ENCODE measurements around the gene UPK1A. TPM values are rescaled to one million over a fixed set of nuclear protein-coding genes. Genes with fewer than 3 reads are reported as not detected.

UPK1A gene
- total and polyA plus RNA-seq, 8 donors = 0.16 TPM; not detected in 7

DNA sequence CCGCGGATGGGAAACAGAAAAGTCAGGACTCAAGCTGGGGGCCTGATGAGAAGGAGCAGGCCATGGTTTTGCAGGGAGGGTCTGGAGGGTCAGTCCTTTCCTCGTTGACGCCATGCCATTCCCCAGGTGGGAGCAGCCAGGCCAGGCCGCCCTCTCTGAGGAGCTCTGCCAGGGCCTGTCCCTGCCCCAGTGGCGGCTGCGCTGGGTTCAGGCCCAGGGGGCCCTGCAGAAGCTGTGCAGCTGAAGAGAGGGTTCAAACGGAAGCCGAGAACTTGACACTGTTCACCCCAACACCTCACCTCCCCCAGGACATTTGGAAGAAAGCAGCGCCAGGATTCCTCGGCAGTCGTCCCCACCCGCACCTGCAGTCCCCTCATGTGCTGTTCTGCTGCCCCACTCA is 43.6 kb upstream of the UPK1A start:
- Histone ChIP-seq H3K27me3 (no peaks in the 10 kb centered on the region), H3K4me1 (no peaks in the 10 kb centered on the region), H3K36me3 (no peaks in the 10 kb centered on the region), H3K9me3 (no peaks in the 10 kb centered on the region), H3K4me3 (no peak overlapping the region), H3K27ac (no peak overlapping the region)
- TF ChIP-seq, protein P1, sequence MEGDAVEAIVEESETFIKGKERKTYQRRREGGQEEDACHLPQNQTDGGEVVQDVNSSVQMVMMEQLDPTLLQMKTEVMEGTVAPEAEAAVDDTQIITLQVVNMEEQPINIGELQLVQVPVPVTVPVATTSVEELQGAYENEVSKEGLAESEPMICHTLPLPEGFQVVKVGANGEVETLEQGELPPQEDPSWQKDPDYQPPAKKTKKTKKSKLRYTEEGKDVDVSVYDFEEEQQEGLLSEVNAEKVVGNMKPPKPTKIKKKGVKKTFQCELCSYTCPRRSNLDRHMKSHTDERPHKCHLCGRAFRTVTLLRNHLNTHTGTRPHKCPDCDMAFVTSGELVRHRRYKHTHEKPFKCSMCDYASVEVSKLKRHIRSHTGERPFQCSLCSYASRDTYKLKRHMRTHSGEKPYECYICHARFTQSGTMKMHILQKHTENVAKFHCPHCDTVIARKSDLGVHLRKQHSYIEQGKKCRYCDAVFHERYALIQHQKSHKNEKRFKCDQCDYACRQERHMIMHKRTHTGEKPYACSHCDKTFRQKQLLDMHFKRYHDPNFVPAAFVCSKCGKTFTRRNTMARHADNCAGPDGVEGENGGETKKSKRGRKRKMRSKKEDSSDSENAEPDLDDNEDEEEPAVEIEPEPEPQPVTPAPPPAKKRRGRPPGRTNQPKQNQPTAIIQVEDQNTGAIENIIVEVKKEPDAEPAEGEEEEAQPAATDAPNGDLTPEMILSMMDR (IDR thresholded peaks at IDR 0.05) = no peak
- 87 to 94% methylated on average over 11 to 13 of the region's 13 CpGs for WGBS, 2 donors
- ATAC-seq (no peak), FAIRE-seq (no peak), DNase-seq (no peak)
- intact Hi-C loops (cut with DNase I) = no loop called here

DNA sequence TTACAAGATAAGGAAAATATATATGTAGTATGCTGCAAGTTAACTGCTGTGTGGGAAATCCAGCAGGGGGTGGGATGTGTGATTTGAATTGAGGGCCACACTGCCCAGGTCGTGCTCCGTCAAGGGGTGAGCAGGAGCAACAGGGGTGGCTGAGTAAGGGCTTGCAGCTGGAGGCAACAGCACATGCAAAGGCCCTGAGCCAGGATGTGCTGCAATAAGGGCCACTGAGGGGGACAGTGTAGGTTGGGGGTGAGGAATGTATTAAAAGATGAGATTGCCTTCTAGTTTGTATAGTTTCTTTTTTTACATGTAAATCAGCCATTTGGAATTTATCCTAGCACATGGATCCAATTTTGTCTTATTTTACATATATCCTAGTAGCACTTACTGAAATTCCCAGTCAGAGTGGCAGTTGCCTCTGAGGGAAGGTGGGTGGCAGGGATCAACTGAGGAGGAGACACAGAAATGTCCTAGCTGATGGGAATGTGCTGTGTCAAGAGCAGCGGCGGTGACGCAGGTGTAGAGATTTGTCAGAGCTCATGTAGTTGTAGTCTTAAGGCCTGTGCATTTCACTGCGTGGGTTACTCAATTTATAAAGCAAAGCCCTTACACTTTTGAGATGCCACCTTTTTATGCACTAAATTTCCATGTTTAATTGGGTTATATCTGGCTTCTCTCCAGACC is 42.8 kb upstream of the UPK1A start:
- no peak for FAIRE-seq

DNA sequence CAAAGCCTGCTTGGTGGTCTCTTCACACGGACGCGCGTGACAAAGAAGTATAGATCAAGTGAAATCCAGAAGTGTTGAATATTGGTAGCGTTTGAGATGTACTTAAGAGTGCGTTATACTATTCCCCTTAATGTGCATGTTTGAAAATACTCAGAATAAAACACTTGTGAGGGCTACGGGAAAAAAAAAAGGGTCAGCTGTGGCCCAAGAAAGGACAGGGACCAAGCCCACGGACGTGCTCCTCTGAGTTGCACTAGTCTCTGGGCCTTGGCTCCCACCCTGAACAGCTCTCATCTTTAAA is 38.1 kb upstream of the UPK1A start:
- Histone ChIP-seq H3K27ac (peak overlapping the region; percentile 68 to 89 (median 80)), H3K27me3 (no peaks in the 10 kb centered on the region), H3K36me3 (peaks cover 0 to 28% (median 9%) of the 10 kb centered on the region in 3 donors), H3K9me3 (no peaks in the 10 kb centered on the region), H3K4me1 (peaks cover 5 to 13% (median 7%) of the 10 kb centered on the region in 3 donors), H3K4me3 (peak overlapping the region; percentile 89 to 98 (median 94))
- WGBS, 2 donors = 5% methylated on average over 9 of the region's 9 CpGs
- ATAC-seq (no peak), DNase-seq (no peak), FAIRE-seq (no peak)
- TF ChIP-seq, protein P1 (IDR thresholded peaks at IDR 0.05) = no peak
- intact Hi-C loops (cut with DNase I) = no loop called here

More for the DNA sequence above, 42.8 kb upstream of the UPK1A start:
- 85% methylated on average over 6 of the region's 6 CpGs for WGBS, 2 donors
- intact Hi-C loops (cut with DNase I) = no loop called here
- Histone ChIP-seq H3K4me1 (no peaks in the 10 kb centered on the region), H3K9me3 (no peaks in the 10 kb centered on the region), H3K27me3 (no peaks in the 10 kb centered on the region), H3K36me3 (no peaks in the 10 kb centered on the region), H3K27ac (no peak overlapping the region), H3K4me3 (no peak overlapping the region)
- no peak for DNase-seq
- TF ChIP-seq, protein P1 (IDR thresholded peaks at IDR 0.05) = no peak
- no peak for ATAC-seq

DNA sequence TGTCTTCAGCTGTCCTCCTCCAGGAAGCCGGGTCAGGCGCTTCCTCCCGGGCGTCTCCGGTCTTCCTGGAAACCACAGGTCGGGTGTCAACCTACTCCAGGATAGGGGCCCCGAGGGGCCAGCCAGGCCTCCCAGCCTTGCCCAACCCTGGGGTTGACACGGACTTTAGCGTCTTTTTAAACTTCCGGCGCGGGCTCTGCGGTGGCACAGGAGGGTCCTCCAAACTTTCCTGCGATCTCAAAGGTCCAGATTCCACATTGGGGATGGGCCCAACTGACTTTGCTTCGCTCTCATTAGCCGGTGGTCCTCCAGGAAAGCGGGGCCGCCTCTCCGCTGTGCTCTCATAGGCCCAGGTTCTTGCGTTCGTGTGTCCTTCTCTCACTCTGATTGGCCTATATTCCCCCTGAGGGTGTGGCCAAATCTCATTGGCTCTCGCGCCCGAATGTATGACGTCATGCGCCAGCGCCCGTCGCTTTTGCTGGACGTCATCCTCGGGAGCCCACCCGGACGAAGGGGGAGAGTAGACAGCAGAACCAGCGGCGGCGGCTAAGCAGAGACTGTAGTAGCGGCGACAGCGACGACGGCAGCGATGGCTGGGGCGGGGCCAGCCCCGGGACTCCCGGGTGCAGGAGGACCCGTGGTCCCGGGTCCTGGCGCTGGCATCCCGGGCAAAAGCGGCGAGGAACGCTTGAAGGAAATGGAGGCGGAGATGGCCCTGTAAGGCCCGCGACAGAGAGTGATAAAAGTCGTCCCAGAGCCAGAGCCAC is 37.6 kb upstream of the UPK1A start, which contains the start of gene RBM42:
RBM42 (plus strand) TSS at position 472 of the 767 bp plus-strand sequence; CDS start at position 590, 118 bp downstream.
- ATAC-seq (peak; percentile 99 to 100 (median 99)), FAIRE-seq (peak; percentile 98), DNase-seq (peak; percentile 94 to 97 (median 96))
- H3K4me3 ChIP-seq = peak within 1 kb of the TSS; percentile 89 to 98 (median 94)
- peak within 1 kb of the TSS; percentile 68 to 89 (median 80) for H3K27ac ChIP-seq
- H3K9me3 ChIP-seq = no peaks in the 10 kb centered on the region
- intact Hi-C loops (cut with DNase I) = no loop called here
- H3K27me3 ChIP-seq = no peaks in the 10 kb centered on the region
- peaks cover 5 to 13% (median 7%) of the 10 kb centered on the region in 3 donors for H3K4me1 ChIP-seq
- TF ChIP-seq, protein P1 (IDR thresholded peaks at IDR 0.05) = no peak
- H3K36me3 ChIP-seq = peaks cover 0 to 33% (median 9%) of the 10 kb centered on the region in 3 donors
- 0% methylated on average over 56 of the region's 56 CpGs for WGBS, 2 donors

DNA sequence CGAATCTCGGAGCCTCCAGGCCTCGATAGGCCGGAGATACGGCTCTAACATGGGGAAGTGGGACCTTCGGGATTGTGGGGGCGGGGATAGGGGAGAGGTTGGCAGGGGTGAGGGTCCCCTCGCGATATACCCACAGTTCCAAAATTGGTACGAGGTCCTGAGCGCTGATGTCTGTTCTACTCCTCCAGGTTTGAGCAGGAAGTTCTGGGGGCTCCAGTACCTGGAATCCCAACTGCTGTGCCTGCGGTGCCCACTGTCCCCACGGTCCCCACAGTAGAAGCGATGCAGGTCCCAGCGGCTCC is 37.0 kb upstream of the UPK1A start:
- Histone ChIP-seq H3K27me3 (no peaks in the 10 kb centered on the region), H3K36me3 (peaks cover 0 to 39% (median 14%) of the 10 kb centered on the region in 3 donors), H3K27ac (peak overlapping the region; percentile 68 to 89 (median 80)), H3K4me3 (peak overlapping the region; percentile 89 to 98 (median 94)), H3K4me1 (peaks cover 5 to 13% (median 7%) of the 10 kb centered on the region in 3 donors), H3K9me3 (no peaks in the 10 kb centered on the region)
- intact Hi-C loops (cut with DNase I) = no loop called here
- WGBS, 2 donors = 3% methylated on average over 12 to 15 of the region's 15 CpGs
- ATAC-seq = peak in 1 of 4 donors; percentile 1
- TF ChIP-seq, protein P1 (IDR thresholded peaks at IDR 0.05) = no peak
- no peak for DNase-seq
- no peak for FAIRE-seq
